ENCODE data around the gene DEFB115. TPM values are rescaled to one million over a fixed set of nuclear protein-coding genes. Genes with fewer than 3 reads are reported as not detected.
"Not testable (repeated sequence)": the region's sequence is repeated elsewhere in the genome, so short reads cannot be mapped to it uniquely, and the experiment has no call there.

DEFB115 gene
- total RNA-seq, 1 experiment from 2014 or later, result not detected

DNA sequence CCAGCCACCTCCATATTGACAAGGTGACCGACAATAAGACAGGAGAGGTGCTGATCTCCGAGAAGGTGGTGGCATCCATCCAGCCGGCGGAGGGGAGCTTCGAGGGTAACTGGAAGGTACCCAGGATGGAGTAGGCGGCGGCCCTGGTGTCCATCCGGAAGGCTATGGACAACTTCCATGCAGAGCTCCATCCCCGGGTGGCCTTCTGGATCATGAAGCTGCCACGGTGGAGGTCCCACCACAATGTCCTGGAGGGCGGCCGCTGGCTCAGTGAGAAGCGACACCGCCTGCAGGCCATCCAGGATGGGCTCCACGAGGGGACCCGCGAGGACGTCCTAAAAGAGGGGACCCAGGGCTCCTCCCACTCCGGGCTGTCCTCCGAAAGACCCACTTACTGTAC is 17.0 kb downstream of the DEFB115 start:
- Histone ChIP-seq H3K4me1 (ENCODE audit: insufficient read depth, low read length, poor library complexity, severe bottlenecking) (no peaks in the 10 kb centered on the region), H3K9me3 (ENCODE audit: low read depth, low read length, poor library complexity, severe bottlenecking) (peaks cover 6% of the 10 kb centered on the region), H3K27me3 (replicated peaks; ENCODE audit: insufficient read depth, low read depth, low read length, poor library complexity) (no peaks in the 10 kb centered on the region), H3K27ac (ENCODE audit: low read depth, low read length, poor library complexity, severe bottlenecking) (no peak overlapping the region), H3K4me3 (ENCODE audit: low read depth, low read length, poor library complexity, severe bottlenecking) (no peak overlapping the region), H3K36me3 (ENCODE audit: insufficient read depth, low read length, poor library complexity, severe bottlenecking) (no peaks in the 10 kb centered on the region)
- TF ChIP-seq, protein P1, sequence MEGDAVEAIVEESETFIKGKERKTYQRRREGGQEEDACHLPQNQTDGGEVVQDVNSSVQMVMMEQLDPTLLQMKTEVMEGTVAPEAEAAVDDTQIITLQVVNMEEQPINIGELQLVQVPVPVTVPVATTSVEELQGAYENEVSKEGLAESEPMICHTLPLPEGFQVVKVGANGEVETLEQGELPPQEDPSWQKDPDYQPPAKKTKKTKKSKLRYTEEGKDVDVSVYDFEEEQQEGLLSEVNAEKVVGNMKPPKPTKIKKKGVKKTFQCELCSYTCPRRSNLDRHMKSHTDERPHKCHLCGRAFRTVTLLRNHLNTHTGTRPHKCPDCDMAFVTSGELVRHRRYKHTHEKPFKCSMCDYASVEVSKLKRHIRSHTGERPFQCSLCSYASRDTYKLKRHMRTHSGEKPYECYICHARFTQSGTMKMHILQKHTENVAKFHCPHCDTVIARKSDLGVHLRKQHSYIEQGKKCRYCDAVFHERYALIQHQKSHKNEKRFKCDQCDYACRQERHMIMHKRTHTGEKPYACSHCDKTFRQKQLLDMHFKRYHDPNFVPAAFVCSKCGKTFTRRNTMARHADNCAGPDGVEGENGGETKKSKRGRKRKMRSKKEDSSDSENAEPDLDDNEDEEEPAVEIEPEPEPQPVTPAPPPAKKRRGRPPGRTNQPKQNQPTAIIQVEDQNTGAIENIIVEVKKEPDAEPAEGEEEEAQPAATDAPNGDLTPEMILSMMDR (conservative IDR thresholded peaks at IDR 0.05; ENCODE audit: low read depth, low read length), result no peak
- TF ChIP-seq EZH2 (IDR thresholded peaks at IDR 0.05; ENCODE audit: borderline replicate concordance, low read depth, low read length, poor library complexity, severe bottlenecking), result no peak
- CTCF ChIA-PET, result no interaction called here
- BruUV-seq (replicated peaks), result no TSS peak
- no peak for DNase-seq (ENCODE audit: low spot score)
- POLR2A ChIA-PET (ENCODE audit: low non-redundant PET), result no interaction called here
- intact Hi-C loops (cut with micrococcal nuclease; ENCODE audit: unreplicated experiment), result no loop called here

DNA sequence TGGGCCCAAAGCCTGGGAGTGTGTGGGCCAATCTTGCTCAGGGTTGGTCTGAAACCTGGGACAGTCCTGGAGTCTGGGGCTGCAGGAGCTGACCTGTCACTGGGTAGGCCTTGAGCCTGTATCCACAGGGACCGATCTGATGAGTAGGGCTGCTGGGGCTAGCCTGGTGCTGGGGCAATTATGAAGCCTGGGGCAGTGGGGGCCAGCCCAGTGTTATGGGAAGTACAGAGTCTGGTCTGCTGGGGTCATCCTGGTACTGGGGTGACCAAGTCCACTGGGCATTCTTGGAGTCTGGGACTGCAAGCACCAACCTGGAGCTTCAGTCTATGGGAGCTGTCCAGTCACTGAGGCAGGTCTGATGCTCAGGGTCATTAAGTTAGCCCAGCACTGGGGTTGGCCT is 20.7 kb downstream of the DEFB115 start:
- Histone ChIP-seq H3K27ac (ENCODE audit: low read depth, low read length, poor library complexity, severe bottlenecking) (no peak overlapping the region), H3K9me3 (ENCODE audit: low read depth, low read length, poor library complexity, severe bottlenecking) (peaks cover 6% of the 10 kb centered on the region), H3K4me3 (ENCODE audit: low read depth, low read length, poor library complexity, severe bottlenecking) (no peak overlapping the region), H3K4me1 (ENCODE audit: insufficient read depth, low read length, poor library complexity, severe bottlenecking) (no peaks in the 10 kb centered on the region), H3K36me3 (ENCODE audit: insufficient read depth, low read length, poor library complexity, severe bottlenecking) (no peaks in the 10 kb centered on the region), H3K27me3 (replicated peaks; ENCODE audit: insufficient read depth, low read depth, low read length, poor library complexity) (no peaks in the 10 kb centered on the region)
- ChIA-PET POLR2A (ENCODE audit: low non-redundant PET) (no interaction called here), CTCF (no interaction called here)
- intact Hi-C loops (cut with micrococcal nuclease; ENCODE audit: unreplicated experiment), result no loop called here
- no peak for DNase-seq (ENCODE audit: low spot score)
- no TSS peak for BruUV-seq (replicated peaks)
- TF ChIP-seq, protein P1 (conservative IDR thresholded peaks at IDR 0.05; ENCODE audit: low read depth, low read length), result no peak
- TF ChIP-seq EZH2 (IDR thresholded peaks at IDR 0.05; ENCODE audit: borderline replicate concordance, low read depth, low read length, poor library complexity, severe bottlenecking), result no peak

DNA sequence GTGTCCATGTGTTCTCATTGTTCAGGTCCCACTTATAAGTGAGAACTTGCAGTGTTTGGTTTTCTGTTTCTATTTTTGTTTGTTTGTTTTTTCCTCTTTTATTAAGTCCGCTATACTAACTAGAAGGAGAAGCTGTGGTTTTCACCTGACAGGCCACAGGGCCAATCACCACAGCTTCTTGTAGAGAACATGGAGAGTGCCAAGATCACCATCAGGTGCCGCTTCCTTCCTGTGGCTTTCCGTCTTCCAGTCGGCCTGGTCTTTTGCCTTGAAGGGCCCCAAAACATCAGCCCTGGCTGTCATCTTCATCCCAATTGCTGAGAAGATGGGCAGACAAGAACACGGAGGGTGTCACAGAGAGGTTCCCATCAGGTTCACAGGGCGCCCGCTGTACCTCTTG is 27.5 kb downstream of the DEFB115 start:
- H3K27me3 ChIP-seq (replicated peaks; ENCODE audit: insufficient read depth, low read depth, low read length, poor library complexity); H3K9me3 ChIP-seq (ENCODE audit: low read depth, low read length, poor library complexity, severe bottlenecking); H3K4me1 ChIP-seq (ENCODE audit: insufficient read depth, low read length, poor library complexity, severe bottlenecking); POLR2A ChIA-PET (ENCODE audit: low non-redundant PET); H3K36me3 ChIP-seq (ENCODE audit: insufficient read depth, low read length, poor library complexity, severe bottlenecking); intact Hi-C loops (cut with micrococcal nuclease; ENCODE audit: unreplicated experiment); H3K27ac ChIP-seq (ENCODE audit: low read depth, low read length, poor library complexity, severe bottlenecking); CTCF ChIA-PET; DNase-seq (ENCODE audit: low spot score); H3K4me3 ChIP-seq (ENCODE audit: low read depth, low read length, poor library complexity, severe bottlenecking); BruUV-seq (replicated peaks): not testable (repeated sequence)

DNA sequence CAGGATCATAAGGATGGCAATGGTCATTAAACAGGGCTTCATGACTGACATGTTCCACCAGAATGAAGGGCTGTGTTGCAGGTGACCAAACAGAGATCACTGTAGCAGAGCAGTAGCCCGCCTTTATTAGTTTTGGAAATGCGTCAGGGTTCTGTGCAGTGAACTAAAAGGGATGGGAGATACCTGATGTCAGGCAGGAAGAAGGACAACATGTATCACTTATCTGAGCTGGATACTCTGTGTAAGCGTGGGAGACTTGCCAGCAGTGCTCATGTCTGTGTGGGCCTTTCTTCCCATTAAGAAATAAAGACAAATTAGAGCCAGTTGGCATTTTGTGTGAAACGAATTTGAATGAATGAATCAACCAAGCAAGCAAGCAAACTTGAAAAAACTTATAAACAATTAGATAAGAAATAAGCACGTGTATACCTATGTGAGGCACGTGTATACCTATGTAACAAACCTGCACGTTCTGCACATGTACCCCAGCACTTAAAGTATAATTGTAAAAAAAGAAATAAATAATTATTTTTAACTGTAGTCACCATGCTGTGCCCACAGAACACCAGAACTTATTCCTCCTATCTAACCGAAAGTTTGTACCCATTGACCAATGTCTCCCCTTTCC is 51.2 kb downstream of the DEFB115 start, which contains the start of gene DEFB116:
DEFB116 (minus strand) TSS at position 51 of the 628 bp plus-strand sequence; CDS start at position 51, 0 bp downstream.
- H3K4me3 ChIP-seq (ENCODE audit: low read depth, low read length, poor library complexity, severe bottlenecking), result no peak within 1 kb of the TSS
- ChIA-PET POLR2A (ENCODE audit: low non-redundant PET) (no interaction called here), CTCF (no interaction called here)
- TF ChIP-seq, protein P1 (conservative IDR thresholded peaks at IDR 0.05; ENCODE audit: low read depth, low read length), result no peak
- no peak for TF ChIP-seq EZH2 (IDR thresholded peaks at IDR 0.05; ENCODE audit: borderline replicate concordance, low read depth, low read length, poor library complexity, severe bottlenecking)
- no TSS peak for BruUV-seq (replicated peaks)
- no peaks in the 10 kb centered on the region for H3K9me3 ChIP-seq (ENCODE audit: low read depth, low read length, poor library complexity, severe bottlenecking)
- DNase-seq (ENCODE audit: low spot score), result no peak
- no peaks in the 10 kb centered on the region for H3K36me3 ChIP-seq (ENCODE audit: insufficient read depth, low read length, poor library complexity, severe bottlenecking)
- no peaks in the 10 kb centered on the region for H3K4me1 ChIP-seq (ENCODE audit: insufficient read depth, low read length, poor library complexity, severe bottlenecking)
- intact Hi-C loops (cut with micrococcal nuclease; ENCODE audit: unreplicated experiment), result no loop called here
- H3K27me3 ChIP-seq (replicated peaks; ENCODE audit: insufficient read depth, low read depth, low read length, poor library complexity), result no peaks in the 10 kb centered on the region
- H3K27ac ChIP-seq (ENCODE audit: low read depth, low read length, poor library complexity, severe bottlenecking), result no peak within 1 kb of the TSS
